ENCODE measurements around the gene SRPRB. TPM values are rescaled to one million over a fixed set of nuclear protein-coding genes. Genes with fewer than 3 reads are reported as not detected.

Gene SRPRB
- total RNA-seq, 6 experiments from 2014 or later: 94.3 to 130 (median 99.4) TPM

DNA sequence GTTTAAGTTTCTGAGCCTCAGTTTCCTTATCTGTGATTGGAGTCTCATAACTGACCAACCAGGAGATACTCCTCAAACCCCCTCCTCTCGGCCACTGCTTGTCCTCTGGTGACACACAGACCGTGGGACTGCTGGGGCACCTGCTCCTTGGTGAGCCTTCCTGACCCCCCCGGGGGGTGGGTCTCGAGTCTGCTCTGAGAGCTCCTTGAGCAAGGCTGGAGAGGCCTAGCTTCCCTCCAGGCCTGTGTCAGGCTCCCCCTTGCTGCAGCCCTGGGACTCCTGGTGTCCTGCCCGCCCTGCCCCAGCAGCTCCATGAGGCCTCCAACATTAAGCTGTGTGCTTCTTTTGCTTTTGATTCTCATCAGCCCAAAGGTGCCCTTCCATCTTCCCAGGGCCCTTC is 27.7 kb downstream of the SRPRB start:
- Mint-ChIP-seq H3K4me1 (ENCODE audit: low read depth) (no peaks in the 10 kb centered on the region), H3K36me3 (ENCODE audit: low read depth) (no peaks in the 10 kb centered on the region), H3K27ac (no peak overlapping the region), H3K4me3 (no peak overlapping the region), H3K9me3 (no peaks in the 10 kb centered on the region), H3K27me3 (ENCODE audit: insufficient read depth) (peaks cover 15% of the 10 kb centered on the region)
- TF ChIP-seq, protein P1, sequence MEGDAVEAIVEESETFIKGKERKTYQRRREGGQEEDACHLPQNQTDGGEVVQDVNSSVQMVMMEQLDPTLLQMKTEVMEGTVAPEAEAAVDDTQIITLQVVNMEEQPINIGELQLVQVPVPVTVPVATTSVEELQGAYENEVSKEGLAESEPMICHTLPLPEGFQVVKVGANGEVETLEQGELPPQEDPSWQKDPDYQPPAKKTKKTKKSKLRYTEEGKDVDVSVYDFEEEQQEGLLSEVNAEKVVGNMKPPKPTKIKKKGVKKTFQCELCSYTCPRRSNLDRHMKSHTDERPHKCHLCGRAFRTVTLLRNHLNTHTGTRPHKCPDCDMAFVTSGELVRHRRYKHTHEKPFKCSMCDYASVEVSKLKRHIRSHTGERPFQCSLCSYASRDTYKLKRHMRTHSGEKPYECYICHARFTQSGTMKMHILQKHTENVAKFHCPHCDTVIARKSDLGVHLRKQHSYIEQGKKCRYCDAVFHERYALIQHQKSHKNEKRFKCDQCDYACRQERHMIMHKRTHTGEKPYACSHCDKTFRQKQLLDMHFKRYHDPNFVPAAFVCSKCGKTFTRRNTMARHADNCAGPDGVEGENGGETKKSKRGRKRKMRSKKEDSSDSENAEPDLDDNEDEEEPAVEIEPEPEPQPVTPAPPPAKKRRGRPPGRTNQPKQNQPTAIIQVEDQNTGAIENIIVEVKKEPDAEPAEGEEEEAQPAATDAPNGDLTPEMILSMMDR (IDR thresholded peaks at IDR 0.05): no peak
- no peak for DNase-seq

DNA sequence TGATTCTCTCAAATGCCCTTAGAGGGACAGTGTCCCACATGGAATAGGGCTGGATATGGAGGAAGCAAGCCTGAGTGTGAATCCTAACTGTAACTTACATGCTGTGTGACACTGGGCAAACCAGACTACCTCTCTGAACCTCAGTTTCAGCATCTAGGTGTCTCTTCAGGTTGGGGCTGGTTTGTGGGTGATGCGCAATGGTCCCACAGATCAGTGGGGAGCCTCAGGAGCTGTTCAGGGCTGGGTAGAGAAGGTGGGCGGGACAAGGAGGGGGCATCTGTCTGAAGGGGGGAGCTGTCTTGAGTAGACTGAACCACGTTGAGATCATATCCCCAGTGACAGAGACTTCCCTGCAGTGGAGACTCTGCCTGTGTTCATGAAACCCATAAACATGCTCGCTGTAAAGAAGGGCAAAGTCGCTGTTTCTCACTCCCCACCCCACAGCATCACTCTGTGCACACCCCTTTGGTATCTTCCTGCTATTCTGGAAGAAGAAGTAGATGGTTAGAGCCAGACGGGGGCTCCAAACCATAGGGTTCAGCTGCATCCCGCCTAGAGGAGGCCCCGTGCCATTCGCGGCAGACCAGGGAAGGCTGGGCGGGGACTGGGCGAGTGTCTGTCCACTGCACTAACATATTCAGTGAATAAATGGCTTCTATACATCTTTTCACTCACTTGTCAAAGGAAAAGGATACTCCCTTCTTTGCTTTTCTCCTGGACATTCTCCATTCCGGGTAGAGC is 28.4 kb downstream of the SRPRB start:
- H3K36me3 Mint-ChIP-seq (ENCODE audit: low read depth): no peaks in the 10 kb centered on the region
- H3K4me3 Mint-ChIP-seq: no peak overlapping the region
- no peak overlapping the region for H3K27ac Mint-ChIP-seq
- TF ChIP-seq, protein P1 (IDR thresholded peaks at IDR 0.05): no peak
- H3K9me3 Mint-ChIP-seq: no peaks in the 10 kb centered on the region
- H3K4me1 Mint-ChIP-seq (ENCODE audit: low read depth): no peaks in the 10 kb centered on the region
- DNase-seq: no peak
- H3K27me3 Mint-ChIP-seq (ENCODE audit: insufficient read depth): peaks cover 15% of the 10 kb centered on the region

DNA sequence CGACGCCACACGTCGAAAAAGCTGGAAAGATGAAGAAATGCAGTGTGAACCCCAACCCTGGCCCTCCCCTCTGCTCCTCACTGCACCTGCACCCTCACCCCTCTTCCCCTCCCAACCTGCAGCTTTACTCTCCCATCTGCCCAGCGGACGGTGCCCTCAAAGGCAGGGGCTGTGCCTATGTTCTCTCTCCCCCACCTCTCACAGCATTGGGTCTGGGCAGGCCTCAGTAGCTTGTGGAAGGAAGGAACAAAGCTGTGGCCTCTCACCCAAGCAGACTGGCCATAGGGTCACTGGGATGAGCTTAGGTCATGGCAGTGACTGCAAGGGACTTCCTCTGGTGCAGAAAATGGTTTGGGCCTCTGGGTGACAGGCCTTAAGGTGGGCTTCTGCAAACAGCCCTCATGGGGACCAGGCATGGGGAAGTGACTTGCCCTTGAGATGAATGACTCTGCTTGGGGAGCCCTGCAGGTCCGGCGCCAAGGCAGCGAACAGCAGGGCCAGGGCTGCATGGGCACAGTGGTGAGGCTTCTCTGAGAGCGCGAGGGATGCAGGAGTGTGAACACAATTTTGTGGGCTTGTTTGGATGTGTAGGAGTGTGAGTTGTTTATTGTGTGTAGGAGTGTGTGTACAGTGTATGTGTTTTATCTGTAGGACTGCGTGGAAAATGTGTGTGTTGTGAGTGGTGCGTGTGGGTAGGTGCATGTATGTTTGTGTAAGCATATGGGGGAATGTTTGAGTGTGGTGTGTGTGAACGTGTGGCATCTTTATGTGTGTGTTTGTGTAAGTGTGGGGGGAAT is 29.2 kb downstream of the SRPRB start:
- DNase-seq: no peak
- H3K9me3 Mint-ChIP-seq: no peaks in the 10 kb centered on the region
- peaks cover 16% of the 10 kb centered on the region for H3K27me3 Mint-ChIP-seq (ENCODE audit: insufficient read depth)
- H3K4me1 Mint-ChIP-seq (ENCODE audit: low read depth): no peaks in the 10 kb centered on the region
- no peak overlapping the region for H3K27ac Mint-ChIP-seq
- no peak overlapping the region for H3K4me3 Mint-ChIP-seq
- no peaks in the 10 kb centered on the region for H3K36me3 Mint-ChIP-seq (ENCODE audit: low read depth)
- TF ChIP-seq, protein P1 (IDR thresholded peaks at IDR 0.05): no peak

DNA sequence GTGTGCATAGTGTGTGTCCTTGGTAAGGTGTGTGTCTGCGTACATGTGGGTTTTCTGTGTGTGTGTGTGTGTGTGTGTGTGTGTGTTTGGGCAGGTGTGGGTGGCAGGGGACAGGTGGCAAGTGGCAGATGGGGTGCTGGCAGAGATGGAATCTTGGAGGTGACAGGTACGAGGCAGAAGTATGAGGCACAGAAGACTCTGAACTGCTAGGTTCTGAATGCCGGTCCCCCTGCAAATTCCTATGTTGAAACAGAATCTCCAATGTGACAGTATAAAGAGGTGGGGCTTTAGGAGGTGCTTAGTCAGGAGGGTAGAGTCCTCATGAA is 29.8 kb downstream of the SRPRB start:
- H3K4me3 Mint-ChIP-seq: no peak overlapping the region
- no peak for DNase-seq
- H3K9me3 Mint-ChIP-seq: no peaks in the 10 kb centered on the region
- H3K27ac Mint-ChIP-seq: no peak overlapping the region
- peaks cover 14% of the 10 kb centered on the region for H3K27me3 Mint-ChIP-seq (ENCODE audit: insufficient read depth)
- no peaks in the 10 kb centered on the region for H3K36me3 Mint-ChIP-seq (ENCODE audit: low read depth)
- TF ChIP-seq, protein P1 (IDR thresholded peaks at IDR 0.05): no peak
- no peaks in the 10 kb centered on the region for H3K4me1 Mint-ChIP-seq (ENCODE audit: low read depth)

DNA sequence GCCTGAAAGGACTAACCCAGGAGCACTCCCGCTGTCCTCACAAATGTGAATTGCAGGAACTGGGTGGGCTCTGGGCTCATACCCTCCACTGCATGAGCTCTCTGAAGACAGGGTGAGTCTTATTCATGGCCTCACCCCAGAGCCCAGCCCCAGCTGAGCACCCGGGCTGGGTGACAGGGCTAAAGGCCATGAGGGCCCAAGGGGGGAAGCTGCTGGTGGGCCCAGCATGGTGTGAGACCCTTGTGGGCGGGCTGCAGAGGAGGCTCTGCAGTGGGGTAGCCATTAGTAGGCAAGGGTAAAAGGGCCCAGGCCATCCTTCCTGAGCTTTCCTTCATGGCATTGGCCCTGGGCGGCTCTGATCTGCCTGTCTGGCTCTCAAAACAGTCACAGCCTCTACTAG is 30.3 kb downstream of the SRPRB start:
- Mint-ChIP-seq H3K36me3 (ENCODE audit: low read depth) (no peaks in the 10 kb centered on the region), H3K4me1 (ENCODE audit: low read depth) (no peaks in the 10 kb centered on the region), H3K9me3 (no peaks in the 10 kb centered on the region), H3K27ac (no peak overlapping the region), H3K4me3 (no peak overlapping the region), H3K27me3 (ENCODE audit: insufficient read depth) (peaks cover 9% of the 10 kb centered on the region)
- TF ChIP-seq, protein P1 (IDR thresholded peaks at IDR 0.05): no peak
- no peak for DNase-seq

Data from HFFc6 (cell line).